Kasumi-1 (cell line): ENCODE measurements around the gene RBM26.

Source experiments
- DNase-seq, 2 experiments: peaks; one replicate each; lab custom pipeline; 2025; lab: John Stamatoyannopoulos, UW

Gene RBM26

DNA sequence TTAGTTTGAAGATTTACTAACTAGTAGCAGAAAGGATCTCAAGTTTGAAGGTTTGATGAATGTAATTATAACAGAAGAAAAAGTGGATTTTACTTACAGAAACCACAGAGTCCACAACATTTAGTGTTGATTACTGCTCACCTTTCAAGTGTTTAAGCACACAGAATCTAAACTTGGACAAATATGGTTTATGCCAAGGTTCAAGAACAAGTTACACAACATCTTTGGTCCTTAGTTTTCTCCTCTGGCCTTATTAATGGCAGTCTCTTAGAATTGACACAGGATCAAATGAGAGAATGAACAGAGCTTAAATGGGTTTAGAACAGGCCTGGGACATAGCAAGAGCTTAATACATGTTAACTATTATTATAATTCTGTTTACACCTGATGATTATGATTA is 133.0 kb downstream of the RBM26 start:
- no peak for DNase-seq

DNA sequence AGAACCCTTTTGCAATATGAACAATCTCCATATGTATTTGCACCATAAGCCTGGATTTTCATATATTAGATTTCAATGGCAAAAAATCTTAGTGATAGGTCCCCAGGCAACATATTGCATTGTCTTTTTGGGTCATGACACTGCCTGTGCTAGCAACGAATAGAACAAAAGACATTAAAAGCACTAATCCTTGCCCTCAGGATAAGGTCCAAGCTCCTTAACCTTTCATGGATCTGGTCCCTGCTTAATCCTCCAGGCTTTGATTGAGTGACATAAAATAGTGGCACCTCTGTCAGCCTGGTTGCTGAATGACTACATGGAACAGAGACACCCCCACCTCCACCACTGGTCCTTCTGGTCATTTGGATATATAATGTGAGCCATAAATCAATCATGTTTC is 134.4 kb downstream of the RBM26 start:
- no peak for DNase-seq

DNA sequence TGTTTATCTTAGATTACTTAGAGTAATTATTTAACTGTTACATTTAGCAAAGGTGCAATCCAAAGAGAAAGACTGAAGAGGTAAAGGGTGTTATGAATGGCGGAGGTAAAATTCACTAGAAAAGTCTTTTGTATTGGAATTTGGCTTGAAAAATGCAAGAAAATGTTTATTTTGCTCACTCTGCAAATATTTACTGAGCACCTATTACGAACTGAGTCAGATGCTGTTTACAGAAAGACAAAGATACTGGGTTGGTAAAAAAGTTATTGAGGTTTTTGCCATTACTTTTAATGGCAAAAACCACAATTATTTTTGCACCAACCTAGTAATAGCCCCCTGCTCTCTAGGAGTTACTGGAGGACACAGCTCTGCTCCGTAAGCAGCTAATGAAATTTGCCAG is 135.2 kb downstream of the RBM26 start:
- DNase-seq, result no peak
